ENCODE measurements around the gene CYRIA.

- TF ChIP-seq POLR2A (IDR thresholded peaks at IDR 0.05) (no peak), CTCF (IDR thresholded peaks at IDR 0.05) (no peak)
These were observed 15.1 kb downstream of the CYRIA start for GRCh38 chr2:16650287-16651249.

Measured in body of pancreas (tissue), 4 donors.